HL-60/S4 (cell line): Measurements from ENCODE around the gene PDLIM7.

Experiments used
- in situ Hi-C: fragments of 300-500 bp; cut with MboI; formaldehyde crosslinking; loops from 2 replicates; pipeline ENCODE4 v1.14.3; 2022; ENCODE audit warnings: low sequenced_read_pairs

PDLIM7 gene

DNA sequence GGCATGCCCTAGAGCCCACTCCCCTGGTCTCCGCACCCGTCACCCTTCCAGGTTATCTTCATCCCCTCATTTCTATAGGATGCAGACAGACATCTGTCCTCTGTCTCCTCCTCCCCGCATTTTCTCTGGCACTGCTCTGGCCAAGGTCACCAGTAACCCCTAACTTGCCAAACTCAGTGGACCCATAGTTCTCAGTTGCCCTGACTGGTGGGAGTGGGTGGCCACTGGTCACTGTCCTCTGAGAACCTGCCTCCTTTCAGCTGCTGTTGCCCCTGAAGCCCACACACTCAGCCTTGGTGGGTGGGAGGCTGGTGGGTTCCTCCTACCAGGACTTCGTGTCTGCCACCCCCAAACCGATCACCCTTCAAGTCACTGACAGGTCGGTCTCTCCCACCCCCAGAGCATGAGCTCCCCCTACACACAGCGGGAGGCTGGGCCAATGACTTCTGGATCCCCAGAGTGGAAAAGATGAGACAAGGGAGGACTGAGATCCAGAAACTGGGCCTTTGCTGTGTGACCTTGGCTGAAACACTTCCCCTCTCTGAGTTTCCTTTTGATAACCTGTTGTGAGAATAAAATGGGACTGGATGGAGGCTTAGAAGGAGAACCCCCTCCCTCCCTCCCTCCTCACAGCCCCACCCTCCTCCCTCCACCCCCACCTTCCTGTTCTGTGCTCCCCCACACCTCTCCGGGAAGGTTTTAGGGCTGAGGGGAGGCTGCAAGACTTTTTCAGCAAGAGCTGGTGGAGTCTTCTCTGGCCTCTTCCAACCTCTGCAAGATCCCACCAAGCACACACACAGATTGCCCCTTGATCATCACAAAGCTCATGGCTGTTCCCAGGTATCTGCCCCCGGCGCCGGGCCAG is 21.6 kb downstream of the PDLIM7 start:
- in situ Hi-C loops, result no loop called here

DNA sequence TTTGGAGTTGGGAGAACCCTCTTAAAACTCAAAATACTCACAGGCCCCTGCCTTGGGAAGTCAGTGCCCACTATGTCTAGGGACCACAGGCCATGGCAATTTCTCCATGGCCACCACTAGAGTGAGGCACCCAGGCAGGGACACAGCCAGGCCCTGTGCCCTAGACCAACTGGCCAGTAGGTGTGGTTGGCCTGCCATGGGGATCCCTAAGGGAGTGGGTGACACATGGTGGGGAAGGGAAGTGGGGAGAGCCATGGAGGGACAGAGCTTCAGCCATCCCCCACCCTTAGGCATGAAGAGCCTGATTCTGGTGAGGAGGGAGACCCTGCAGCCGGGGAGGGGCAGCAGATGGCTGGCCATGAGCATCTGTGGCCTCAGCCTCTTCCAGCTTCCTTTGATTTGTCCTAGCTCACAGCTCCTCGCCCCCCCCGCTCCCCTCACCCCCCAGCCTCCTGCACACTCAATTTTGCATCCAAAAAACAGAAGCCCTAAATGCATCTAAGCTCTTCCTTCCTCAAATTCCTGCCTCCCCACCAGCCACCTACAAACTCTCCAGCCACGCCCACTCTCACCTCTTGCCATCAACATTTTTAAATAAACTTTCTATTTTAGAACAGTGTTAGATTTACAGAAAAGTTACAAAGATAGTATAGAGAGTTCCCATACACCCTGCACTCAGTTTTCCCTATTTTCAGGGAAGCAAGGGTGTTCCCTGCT is 22.4 kb downstream of the PDLIM7 start:
- in situ Hi-C loops, result no loop called here

DNA sequence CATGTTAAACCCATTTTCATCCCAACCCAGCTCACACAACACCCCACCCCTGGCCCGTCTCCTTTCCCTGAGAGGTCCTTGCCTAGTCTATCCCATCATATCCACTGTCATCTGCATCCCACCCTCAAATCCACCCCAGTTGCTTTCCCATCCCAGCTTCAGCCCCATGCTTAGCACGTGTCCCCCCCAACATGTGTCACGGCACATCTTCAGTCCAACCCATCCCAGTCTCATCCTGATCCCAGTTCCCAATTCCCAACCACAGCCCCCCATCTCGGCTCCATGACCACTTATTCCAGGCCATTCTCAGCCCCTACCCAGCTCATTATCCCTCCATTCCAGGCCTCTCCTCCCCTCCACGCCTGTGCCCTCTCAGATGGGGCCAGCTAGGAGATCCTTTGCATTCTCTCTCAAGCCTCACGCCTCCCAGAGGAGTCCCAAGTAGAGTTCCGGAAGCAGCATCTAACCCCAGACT is 23.4 kb downstream of the PDLIM7 start:
- in situ Hi-C loops, result no loop called here

- in situ Hi-C loops, result no loop called here
Observed at GRCh38 chr5:177473443-177474001, 23.9 kb downstream of the PDLIM7 start, which contains the start of gene DBN1. TSS of gene DBN1 (minus strand) at chr5:177473634. CDS start at chr5:177473521, 113 bp downstream.

- in situ Hi-C loops, result no loop called here
Observed at GRCh38 chr5:177472460-177473442, 24.7 kb downstream of the PDLIM7 start.

DNA sequence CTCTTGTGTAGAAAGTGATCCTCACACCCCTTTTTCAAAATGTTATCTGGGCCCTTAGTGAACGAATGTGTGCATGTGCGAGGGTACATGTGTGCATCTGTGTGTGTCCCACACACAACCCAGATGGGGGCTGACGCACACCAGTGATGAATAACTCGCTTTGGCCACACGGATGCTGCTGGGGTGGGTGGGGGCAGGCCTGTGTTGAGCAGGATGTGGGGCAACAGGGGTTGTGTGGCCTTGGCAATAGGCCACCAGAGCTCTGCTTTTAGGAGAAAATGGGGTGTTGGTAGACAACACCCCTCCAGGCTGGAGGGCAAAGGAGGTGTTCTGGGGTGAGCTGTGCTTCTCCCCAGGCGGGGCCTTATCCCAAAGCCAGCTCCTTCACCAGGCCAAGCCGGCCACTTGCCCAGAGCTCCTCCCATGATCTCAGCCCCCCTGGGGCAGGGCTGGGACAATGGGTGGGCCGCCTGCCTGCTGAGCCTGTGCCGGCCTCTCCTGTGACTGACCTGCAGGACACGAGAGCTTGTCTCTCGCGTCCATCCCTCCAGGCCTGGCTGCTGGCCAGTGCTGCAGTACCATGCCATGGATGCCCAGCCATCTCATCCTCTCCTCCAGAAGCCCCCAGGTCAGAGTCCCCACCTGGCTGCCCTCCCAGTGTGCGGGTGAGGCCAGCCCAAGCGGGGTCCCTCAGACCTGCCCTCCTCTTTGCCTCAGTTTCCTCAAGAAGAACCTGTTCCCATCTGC is 25.6 kb downstream of the PDLIM7 start:
- in situ Hi-C loops, result no loop called here

DNA sequence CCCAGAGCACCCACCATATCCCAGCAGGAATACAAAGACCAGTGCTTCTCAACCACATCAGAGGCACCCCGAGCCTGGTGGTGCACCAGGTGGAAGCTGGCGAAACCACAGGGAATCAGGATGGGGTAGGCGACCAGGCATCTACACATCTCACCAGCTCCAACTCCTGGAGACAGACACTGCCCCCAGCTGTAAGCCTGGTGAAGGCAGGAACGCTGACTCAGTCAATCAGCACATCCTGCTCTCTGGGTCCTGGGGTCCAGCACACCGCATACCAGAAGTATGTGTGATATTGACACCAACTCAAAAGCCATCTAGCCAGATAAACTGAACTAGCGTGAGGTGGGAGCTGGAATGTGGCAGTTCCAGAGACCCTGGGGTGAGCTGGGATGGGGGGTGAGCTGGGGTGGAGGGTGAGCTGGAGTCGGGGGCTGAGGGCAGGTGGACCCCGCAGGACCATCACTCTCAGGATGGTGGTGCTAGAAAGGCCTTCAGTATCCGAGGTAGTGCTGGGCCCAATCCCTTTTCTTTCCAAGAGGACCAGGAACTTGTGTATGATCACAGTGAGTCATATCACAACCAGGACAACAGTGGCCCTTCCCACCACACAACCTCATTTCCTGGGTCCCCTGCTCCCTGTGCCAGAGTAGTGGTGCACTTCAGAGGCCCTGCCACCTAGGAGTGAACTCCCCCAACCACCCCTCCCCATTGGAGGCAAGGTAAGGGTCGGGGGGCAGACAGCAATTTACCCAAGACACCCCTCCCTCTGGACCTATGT is 26.5 kb downstream of the PDLIM7 start:
- in situ Hi-C loops, result no loop called here

- in situ Hi-C loops, result no loop called here
Observed at GRCh38 chr5:177469750-177470525, 27.5 kb downstream of the PDLIM7 start.

DNA sequence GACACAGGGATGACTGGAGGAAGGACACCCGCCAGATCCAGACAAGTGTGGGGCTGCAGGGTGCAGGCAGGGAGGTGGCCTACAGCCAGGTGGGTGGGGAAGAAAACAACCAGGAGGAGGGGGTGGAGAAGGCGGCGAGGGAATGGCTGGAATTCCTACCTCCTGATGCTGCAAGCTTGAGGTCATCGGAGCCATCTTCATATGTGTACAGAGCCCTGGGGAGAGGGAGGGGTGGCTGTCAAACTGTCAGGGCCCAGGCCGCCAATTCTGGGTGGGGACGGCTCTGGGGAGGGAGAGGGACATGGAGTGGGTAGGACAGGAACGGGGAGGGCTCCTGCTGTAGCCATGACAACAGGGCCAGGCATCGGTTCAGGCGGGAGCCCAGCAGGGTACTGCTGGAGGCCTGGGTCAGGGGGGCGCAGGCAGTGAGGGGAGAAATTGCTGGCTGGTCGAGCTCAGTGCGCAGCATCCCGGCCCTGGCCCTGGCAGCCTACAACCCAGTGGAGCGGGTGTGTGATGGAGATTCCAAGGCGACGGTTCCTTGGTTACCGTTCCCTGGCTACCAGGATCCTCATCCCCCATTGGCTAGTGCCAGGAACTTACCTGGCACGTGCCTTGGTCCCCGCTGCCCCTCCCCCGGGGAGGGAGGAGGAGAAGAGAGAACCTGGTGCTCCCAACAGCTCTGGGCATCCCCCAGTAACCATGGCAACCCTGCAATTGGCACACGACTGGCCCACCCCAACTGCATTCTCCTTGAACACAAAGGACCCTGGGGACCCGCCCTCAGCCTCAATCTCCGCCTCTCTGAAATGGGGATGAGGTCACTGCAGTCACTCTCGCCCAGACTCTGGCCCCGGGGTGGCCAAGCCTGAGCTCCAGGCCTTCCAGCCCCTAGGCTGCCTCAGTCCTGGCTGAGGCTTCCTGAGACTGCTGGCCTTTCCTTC is 28.4 kb downstream of the PDLIM7 start:
- in situ Hi-C loops, result no loop called here

- in situ Hi-C loops, result no loop called here
Observed at GRCh38 chr5:177468329-177468684, 29.1 kb downstream of the PDLIM7 start.

GRCh38 chr5:177467436-177467835 is 30.0 kb downstream of the PDLIM7 start:
- in situ Hi-C loops, result no loop called here

- in situ Hi-C loops, result no loop called here
Observed at GRCh38 chr5:177466861-177467260, 30.5 kb downstream of the PDLIM7 start.

DNA sequence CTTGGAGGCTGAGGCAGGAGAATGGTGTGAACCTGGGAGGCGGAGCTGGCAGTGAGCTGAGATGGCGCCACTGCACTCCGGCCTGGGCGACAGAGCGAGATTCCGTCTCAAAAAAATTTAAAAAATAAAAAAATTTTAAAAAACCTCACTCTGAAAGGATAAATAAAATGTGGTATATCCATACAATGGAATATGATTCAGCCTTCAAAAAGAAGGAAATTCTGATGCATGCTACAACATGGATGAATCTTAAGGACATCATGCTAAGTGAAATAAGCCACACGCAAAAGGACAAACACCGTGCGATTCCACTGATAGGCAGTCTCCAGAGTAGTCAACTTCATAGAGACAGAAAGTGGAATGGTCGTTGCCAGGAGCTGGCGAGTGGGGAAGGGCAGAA is 32.4 kb downstream of the PDLIM7 start:
- in situ Hi-C loops, result no loop called here

DNA sequence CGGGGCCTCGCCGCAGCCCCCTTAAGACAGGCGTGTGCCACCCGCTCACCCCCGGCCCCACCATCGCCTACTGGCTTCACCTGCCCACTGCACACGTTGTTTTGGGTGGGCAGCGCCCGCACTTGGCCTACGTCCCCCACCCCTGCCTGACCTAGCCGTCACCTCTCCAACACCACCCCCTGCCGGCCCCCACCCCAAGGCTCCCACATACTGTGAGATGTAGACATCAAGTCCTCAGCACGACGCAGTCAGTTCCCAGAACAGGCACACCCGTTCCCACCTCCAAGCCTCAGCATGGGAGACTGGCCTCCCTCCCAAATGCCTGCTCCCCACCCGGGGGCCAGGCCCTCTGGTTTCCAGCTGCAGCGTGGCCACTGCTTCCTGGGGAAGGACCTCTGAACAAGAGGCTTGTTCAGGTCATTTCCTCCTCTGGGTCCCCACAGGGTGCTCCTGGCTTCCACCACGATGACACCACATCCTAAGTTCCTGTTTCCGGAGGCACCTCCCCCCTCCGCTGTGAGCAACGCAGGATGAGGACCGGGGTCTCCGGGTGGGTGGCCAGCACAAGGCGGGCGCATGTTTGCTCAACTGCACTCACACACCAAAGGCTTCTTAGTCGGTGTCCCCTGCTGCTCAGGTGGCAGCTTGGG is 35.3 kb downstream of the PDLIM7 start:
- in situ Hi-C loops, result no loop called here

DNA sequence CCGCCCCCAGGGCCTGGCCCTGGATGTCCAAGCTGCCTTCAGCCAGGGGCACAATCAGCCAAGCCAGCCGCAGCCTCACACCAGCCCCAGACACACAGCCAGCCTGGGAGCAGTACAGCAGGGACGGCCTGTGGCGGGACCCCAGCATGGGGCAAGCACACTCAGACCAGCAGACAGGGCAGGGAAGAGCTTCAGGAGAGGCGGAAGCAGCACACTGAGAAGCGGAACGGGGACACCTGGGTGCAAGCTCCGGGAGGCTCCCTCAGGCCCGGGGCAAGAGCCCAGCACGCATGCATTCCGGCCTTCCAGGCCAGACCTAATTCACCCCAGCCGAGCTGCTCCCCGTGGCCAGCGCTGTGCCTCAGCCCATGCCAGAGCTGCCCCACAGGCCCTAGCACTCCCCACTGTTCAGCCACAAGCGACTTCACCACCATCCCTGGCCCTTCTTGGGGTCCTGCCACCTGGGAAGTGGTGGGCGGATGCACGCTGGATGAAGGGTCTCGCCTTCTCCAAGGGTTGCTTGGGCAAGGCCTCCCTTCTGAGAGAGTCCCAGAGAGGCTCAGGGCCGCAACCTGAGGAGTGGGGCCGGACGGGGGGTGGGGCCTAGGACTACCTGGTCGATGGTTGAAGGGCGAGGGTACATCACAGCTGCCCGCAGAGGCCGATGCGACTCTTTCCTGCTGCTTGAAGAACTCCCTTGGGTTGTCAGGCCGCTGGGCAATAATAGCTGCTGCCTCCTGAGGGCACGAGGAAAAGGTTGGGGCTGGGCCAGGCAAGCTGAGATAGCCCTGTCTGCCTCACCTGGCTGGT is 37.4 kb downstream of the PDLIM7 start:
- in situ Hi-C loops, result no loop called here

GRCh38 chr5:177459357-177459756 is 38.0 kb downstream of the PDLIM7 start:
- in situ Hi-C loops, result no loop called here
